ENCODE results near the gene SOAT1.

GRCh38 chr1:179376223-179376622 is 82.6 kb downstream of the SOAT1 start:
- TF ChIP-seq POLR2A (IDR thresholded peaks at IDR 0.05) (no peak), CTCF (IDR thresholded peaks at IDR 0.05) (no peak)

Data from vagina (tissue), 2 donors.